ENCODE measurements around the gene UBE2R2. TPM values are rescaled to one million over a fixed set of nuclear protein-coding genes. Genes with fewer than 3 reads are reported as not detected.

UBE2R2 gene
- total RNA-seq, 1 donor from 2014 or later: 88.0 TPM

DNA sequence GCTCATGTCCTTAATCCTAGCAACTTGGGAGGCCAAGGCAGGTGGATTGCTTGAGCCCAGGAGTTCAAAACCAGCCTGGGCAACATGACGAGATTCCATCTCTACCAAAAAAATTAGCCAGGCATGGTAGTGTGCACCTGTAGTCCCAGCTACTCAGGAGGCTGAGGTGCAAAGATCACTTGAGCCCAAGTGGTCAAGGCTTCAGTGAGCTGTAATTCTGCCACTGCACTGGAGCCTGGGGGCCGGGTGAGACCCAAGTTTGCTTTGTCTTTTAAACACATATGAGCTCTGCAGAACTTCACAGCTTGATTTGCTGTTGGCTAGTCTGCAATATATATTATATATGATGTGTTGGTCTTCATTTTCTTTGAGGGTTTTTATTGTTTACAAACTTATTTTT lies 89.8 kb downstream of the UBE2R2 start:
- Mint-ChIP-seq H3K4me3 (no peak overlapping the region), H3K9me3 (no peaks in the 10 kb centered on the region), H3K27ac (ENCODE audit: unreplicated experiment) (no peak overlapping the region), H3K4me1 (peaks cover 22% of the 10 kb centered on the region), H3K36me3 (ENCODE audit: low read depth) (peaks cover 12% of the 10 kb centered on the region), H3K27me3 (ENCODE audit: low read depth) (no peaks in the 10 kb centered on the region)
- TF ChIP-seq, protein P1, sequence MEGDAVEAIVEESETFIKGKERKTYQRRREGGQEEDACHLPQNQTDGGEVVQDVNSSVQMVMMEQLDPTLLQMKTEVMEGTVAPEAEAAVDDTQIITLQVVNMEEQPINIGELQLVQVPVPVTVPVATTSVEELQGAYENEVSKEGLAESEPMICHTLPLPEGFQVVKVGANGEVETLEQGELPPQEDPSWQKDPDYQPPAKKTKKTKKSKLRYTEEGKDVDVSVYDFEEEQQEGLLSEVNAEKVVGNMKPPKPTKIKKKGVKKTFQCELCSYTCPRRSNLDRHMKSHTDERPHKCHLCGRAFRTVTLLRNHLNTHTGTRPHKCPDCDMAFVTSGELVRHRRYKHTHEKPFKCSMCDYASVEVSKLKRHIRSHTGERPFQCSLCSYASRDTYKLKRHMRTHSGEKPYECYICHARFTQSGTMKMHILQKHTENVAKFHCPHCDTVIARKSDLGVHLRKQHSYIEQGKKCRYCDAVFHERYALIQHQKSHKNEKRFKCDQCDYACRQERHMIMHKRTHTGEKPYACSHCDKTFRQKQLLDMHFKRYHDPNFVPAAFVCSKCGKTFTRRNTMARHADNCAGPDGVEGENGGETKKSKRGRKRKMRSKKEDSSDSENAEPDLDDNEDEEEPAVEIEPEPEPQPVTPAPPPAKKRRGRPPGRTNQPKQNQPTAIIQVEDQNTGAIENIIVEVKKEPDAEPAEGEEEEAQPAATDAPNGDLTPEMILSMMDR (conservative IDR thresholded peaks at IDR 0.05): no peak
- no peak for DNase-seq (ENCODE audit: low read depth, low spot score)

DNA sequence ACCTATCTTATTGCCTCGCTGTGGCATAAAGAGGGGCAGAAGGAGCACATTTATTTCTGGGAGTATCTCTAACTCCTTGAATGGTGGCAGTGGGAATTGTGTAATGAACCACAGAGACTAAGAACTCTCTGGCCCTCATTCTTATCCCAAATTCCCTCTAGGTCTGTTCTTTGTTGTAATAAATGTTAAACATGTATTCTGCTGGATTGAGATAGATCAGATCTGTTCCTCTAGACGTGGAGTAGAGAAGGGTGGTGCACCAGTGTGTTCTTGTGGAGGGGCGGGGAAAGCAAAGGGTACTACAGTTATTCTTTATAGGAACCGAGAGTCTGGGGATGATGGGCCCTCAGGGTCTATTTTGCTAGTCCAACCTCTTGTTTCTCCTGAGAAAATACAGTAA lies 90.4 kb downstream of the UBE2R2 start:
- H3K4me1 Mint-ChIP-seq: peaks cover 22% of the 10 kb centered on the region
- no peak overlapping the region for H3K4me3 Mint-ChIP-seq
- H3K27ac Mint-ChIP-seq (ENCODE audit: unreplicated experiment): peak overlapping the region; percentile 48
- no peak for DNase-seq (ENCODE audit: low read depth, low spot score)
- H3K36me3 Mint-ChIP-seq (ENCODE audit: low read depth): peaks cover 12% of the 10 kb centered on the region
- H3K27me3 Mint-ChIP-seq (ENCODE audit: low read depth): no peaks in the 10 kb centered on the region
- H3K9me3 Mint-ChIP-seq: no peaks in the 10 kb centered on the region
- TF ChIP-seq, protein P1 (conservative IDR thresholded peaks at IDR 0.05): no peak

DNA sequence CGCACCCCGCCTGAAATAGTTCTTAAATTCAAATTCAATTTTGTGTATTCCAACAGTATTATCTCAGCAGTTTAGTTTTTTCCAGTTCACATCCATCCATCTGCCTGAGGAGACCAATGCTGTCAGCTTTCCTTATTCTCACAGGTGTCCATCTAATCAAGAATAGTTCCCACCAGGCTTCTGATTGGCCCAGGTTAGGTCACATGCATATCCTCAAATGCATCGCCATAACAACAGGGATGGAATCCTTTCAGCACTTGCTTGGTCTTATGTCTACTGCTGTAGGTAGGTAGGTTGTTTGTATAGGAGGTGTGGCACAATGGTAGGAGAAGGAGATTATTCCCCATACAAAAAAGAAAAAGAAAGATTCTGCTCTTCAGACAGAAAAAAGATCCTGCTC lies 91.2 kb downstream of the UBE2R2 start:
- H3K36me3 Mint-ChIP-seq (ENCODE audit: low read depth): peaks cover 12% of the 10 kb centered on the region
- H3K4me1 Mint-ChIP-seq: peaks cover 22% of the 10 kb centered on the region
- H3K4me3 Mint-ChIP-seq: no peak overlapping the region
- TF ChIP-seq, protein P1 (conservative IDR thresholded peaks at IDR 0.05): no peak
- no peak overlapping the region for H3K27ac Mint-ChIP-seq (ENCODE audit: unreplicated experiment)
- no peaks in the 10 kb centered on the region for H3K9me3 Mint-ChIP-seq
- no peaks in the 10 kb centered on the region for H3K27me3 Mint-ChIP-seq (ENCODE audit: low read depth)
- no peak for DNase-seq (ENCODE audit: low read depth, low spot score)

DNA sequence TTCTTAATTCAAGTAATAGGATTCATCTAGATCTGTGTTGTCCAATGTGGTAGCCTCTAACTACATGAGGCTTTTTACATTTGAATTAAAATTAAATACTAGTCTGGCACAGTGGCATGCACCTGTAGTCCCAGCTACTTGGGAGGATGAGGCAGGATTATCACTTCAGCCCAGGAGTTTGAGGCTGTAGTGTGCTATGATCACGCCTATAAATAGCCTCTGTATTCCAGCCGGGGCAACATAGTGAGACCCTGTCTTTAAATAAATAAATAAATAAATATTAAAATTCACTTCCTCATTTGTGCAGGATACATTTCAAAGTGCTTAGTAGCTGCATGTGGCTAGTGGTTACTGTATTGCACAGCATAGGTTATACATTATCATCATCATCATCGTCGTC lies 91.8 kb downstream of the UBE2R2 start:
- Mint-ChIP-seq H3K27ac (ENCODE audit: unreplicated experiment) (no peak overlapping the region), H3K4me3 (no peak overlapping the region), H3K9me3 (no peaks in the 10 kb centered on the region), H3K36me3 (ENCODE audit: low read depth) (peaks cover 11% of the 10 kb centered on the region), H3K27me3 (ENCODE audit: low read depth) (no peaks in the 10 kb centered on the region), H3K4me1 (peaks cover 22% of the 10 kb centered on the region)
- no peak for DNase-seq (ENCODE audit: low read depth, low spot score)
- TF ChIP-seq, protein P1 (conservative IDR thresholded peaks at IDR 0.05): no peak

DNA sequence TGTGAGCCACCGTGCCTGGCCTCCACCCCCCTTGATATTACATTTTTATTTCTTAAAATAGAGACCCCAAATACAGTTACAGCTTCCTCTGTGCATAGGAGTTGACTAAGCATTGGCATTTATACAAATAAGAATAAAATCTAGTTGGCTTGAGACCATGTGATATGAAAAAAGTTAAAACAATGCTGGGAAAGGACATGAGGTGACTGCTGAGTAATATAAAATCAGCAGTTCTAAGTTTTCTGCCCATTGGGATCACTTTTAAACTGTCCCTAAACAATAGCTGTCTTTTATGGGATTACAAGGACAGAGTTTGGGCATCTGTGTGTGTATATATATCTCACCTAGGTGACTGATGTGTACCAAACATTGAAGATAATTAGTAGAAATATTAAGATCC lies 96.6 kb downstream of the UBE2R2 start:
- TF ChIP-seq, protein P1 (conservative IDR thresholded peaks at IDR 0.05): no peak
- Mint-ChIP-seq H3K36me3 (ENCODE audit: low read depth) (peaks cover 19% of the 10 kb centered on the region), H3K9me3 (no peaks in the 10 kb centered on the region), H3K27ac (ENCODE audit: unreplicated experiment) (no peak overlapping the region), H3K4me1 (no peaks in the 10 kb centered on the region), H3K4me3 (no peak overlapping the region), H3K27me3 (ENCODE audit: low read depth) (no peaks in the 10 kb centered on the region)
- DNase-seq (ENCODE audit: low read depth, low spot score): no peak
